CMK (cell line): ENCODE measurements around the gene ATP1B1.
"Not testable (repeated sequence)": the region's sequence is repeated elsewhere in the genome, so short reads cannot be mapped to it uniquely, and the experiment has no call there.

ENCODE experiments used
- DNase-seq: peaks from one replicate; pipeline ENCODE4 v3.0.0-alpha.2; 2010; ENCODE audit warnings: low read depth

ATP1B1 gene

GRCh38 chr1:169115891-169116585 is 9.5 kb downstream of the ATP1B1 start:
- no peak for DNase-seq

GRCh38 chr1:169117014-169117413 is 10.5 kb downstream of the ATP1B1 start:
- DNase-seq = no peak

- DNase-seq = no peak
Observed at GRCh38 chr1:169117599-169117998, 11.1 kb downstream of the ATP1B1 start.

GRCh38 chr1:169118227-169118626 is 11.7 kb downstream of the ATP1B1 start:
- DNase-seq = no peak

- DNase-seq = no peak
Observed at GRCh38 chr1:169119405-169119804, 12.9 kb downstream of the ATP1B1 start.

GRCh38 chr1:169120066-169120465 is 13.6 kb downstream of the ATP1B1 start:
- no peak for DNase-seq

- DNase-seq = no peak
Observed at GRCh38 chr1:169121146-169121923, 14.8 kb downstream of the ATP1B1 start.

- no peak for DNase-seq
Observed at GRCh38 chr1:169122976-169123375, 16.5 kb downstream of the ATP1B1 start.

GRCh38 chr1:169124459-169124858 is 18.0 kb downstream of the ATP1B1 start:
- no peak for DNase-seq

GRCh38 chr1:169125597-169125996 is 19.1 kb downstream of the ATP1B1 start:
- not testable (repeated sequence) for DNase-seq

- no peak for DNase-seq
Observed at GRCh38 chr1:169126335-169126734, 19.8 kb downstream of the ATP1B1 start.

GRCh38 chr1:169127305-169127704 is 20.8 kb downstream of the ATP1B1 start:
- DNase-seq = no peak

- DNase-seq = no peak
Observed at GRCh38 chr1:169128562-169128961, 22.1 kb downstream of the ATP1B1 start.

- no peak for DNase-seq
Observed at GRCh38 chr1:169129109-169129784, 22.8 kb downstream of the ATP1B1 start.

- no peak for DNase-seq
Observed at GRCh38 chr1:169130683-169131082, 24.2 kb downstream of the ATP1B1 start.

GRCh38 chr1:169132512-169133227 is 26.2 kb downstream of the ATP1B1 start:
- DNase-seq = no peak

- DNase-seq = no peak
Observed at GRCh38 chr1:169133228-169133576, 26.7 kb downstream of the ATP1B1 start.

- no peak for DNase-seq
Observed at GRCh38 chr1:169133801-169134502, 27.5 kb downstream of the ATP1B1 start.

GRCh38 chr1:169137357-169137756 is 30.9 kb downstream of the ATP1B1 start:
- no peak for DNase-seq

GRCh38 chr1:169138866-169139670 is 32.6 kb downstream of the ATP1B1 start:
- no peak for DNase-seq

- no peak for DNase-seq
Observed at GRCh38 chr1:169141356-169141755, 34.9 kb downstream of the ATP1B1 start.
